Activated CD4-positive, alpha-beta memory T cell treated with anti-CD3 and anti-CD28 coated beads for 36 hours (primary cell): ENCODE measurements around the gene STK35. TPM values are rescaled to one million over a fixed set of nuclear protein-coding genes. Genes with fewer than 3 reads are reported as not detected.

ENCODE experiments used
- CTCF ChIA-PET: fragments of 350-600 bp; sonication (Branson Sonifier 250); formaldehyde crosslinking; loops from one replicate; lab custom pipeline; 2021; ENCODE audit warnings: antibody characterized with exemption, inconsistent platforms; lab: Charles Lee
- POLR2A ChIA-PET: fragments of 350-600 bp; sonication (Branson Sonifier 250); formaldehyde crosslinking; loops from one replicate; lab custom pipeline; 2021; ENCODE audit warnings: antibody characterized with exemption; lab: Charles Lee
- DNase-seq: peaks from one replicate; pipeline ENCODE4 v3.0.0-alpha.2; 2020
- H3K27ac Mint-ChIP-seq: one replicate; pipeline ENCODE4 v1.8.0; 2021; ENCODE audit warnings: mixed read lengths
- H3K27me3 Mint-ChIP-seq: one replicate; pipeline ENCODE4 v1.8.0; 2021; ENCODE audit warnings: mixed read lengths
- H3K36me3 Mint-ChIP-seq: one replicate; pipeline ENCODE4 v1.8.0; 2021; ENCODE audit warnings: mixed read lengths
- H3K4me1 Mint-ChIP-seq: one replicate; pipeline ENCODE4 v1.8.0; 2021; ENCODE audit warnings: low read depth, mixed read lengths
- H3K4me3 Mint-ChIP-seq: one replicate; pipeline ENCODE4 v1.8.0; 2021; ENCODE audit warnings: mild to moderate bottlenecking, mixed read lengths
- H3K9me3 Mint-ChIP-seq: one replicate; pipeline ENCODE4 v1.8.0; 2021; ENCODE audit warnings: mixed read lengths
- intact Hi-C: fragments of 100-400 bp; cut with micrococcal nuclease; formaldehyde crosslinking; loops from one replicate; pipeline ENCODE4 v1.15.1; 2023
- total RNA-seq, 2 experiments: library from RNA; stranded (reverse); gene quantifications; one replicate each; pipeline ENCODE4 v1.2.3, GENCODE V29; 2021

STK35 gene
- total RNA-seq, 2 experiments from 2014 or later = 18.0 to 18.1 TPM

- CTCF ChIA-PET = interaction anchor here (0.6 kb wide), 1 partner anchor 32 kb away, joined by 3 read pairs; no protein-coding TSS in a partner anchor
- intact Hi-C loops = no loop called here
Observed at GRCh38 chr20:2125474-2126112, 24.0 kb downstream of the STK35 start.

DNA sequence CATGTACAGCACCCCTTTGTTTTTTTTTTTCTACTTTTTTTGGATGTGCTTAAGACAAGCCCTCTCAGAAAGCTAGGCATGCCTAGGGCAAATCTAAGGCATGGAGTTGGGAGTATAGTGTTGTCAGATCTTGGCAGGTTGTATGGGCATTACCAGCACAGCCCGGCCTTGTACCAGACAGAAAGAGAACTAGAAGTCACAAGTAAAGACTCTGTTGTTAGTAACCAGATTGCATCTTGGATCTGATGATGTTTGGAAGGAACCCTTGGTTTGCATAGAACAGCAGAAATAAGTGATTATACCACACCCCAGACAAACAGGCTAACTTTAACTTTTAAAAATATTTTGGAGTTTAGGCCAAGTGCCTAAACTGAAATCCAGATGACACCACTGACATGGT lies 25.6 kb downstream of the STK35 start:
- Mint-ChIP-seq H3K36me3 (peaks cover 7% of the 10 kb centered on the region), H3K4me3 (no peak overlapping the region), H3K9me3 (no peaks in the 10 kb centered on the region), H3K27me3 (no peaks in the 10 kb centered on the region), H3K27ac (no peak overlapping the region), H3K4me1 (peaks cover 59% of the 10 kb centered on the region)
- ChIA-PET CTCF (interaction anchor here (0.6 to 1.0 kb wide), 2 partner anchors 121 to 1929 kb away, joined by 3 read pairs; no protein-coding TSS in a partner anchor), POLR2A (no interaction called here)
- DNase-seq = no peak
- intact Hi-C loops = no loop called here

More at GRCh38 chr20:2125474-2126112, 24.0 kb downstream of the STK35 start:
- Mint-ChIP-seq H3K27me3 (no peaks in the 10 kb centered on the region), H3K36me3 (peaks cover 9% of the 10 kb centered on the region), H3K27ac (no peak overlapping the region), H3K4me3 (no peak overlapping the region), H3K4me1 (peaks cover 62% of the 10 kb centered on the region), H3K9me3 (no peaks in the 10 kb centered on the region)
- POLR2A ChIA-PET = interaction anchor here (1.2 kb wide), 1 partner anchor 11 kb away, joined by 3 read pairs; no protein-coding TSS in a partner anchor
- no peak for DNase-seq

GRCh38 chr20:2128542-2128941 lies 26.9 kb downstream of the STK35 start:
- Mint-ChIP-seq H3K27me3 (no peaks in the 10 kb centered on the region), H3K4me3 (no peak overlapping the region), H3K27ac (no peak overlapping the region), H3K4me1 (peaks cover 64% of the 10 kb centered on the region), H3K9me3 (no peaks in the 10 kb centered on the region), H3K36me3 (peaks cover 5% of the 10 kb centered on the region)
- ChIA-PET CTCF (no interaction called here), POLR2A (no interaction called here)
- no peak for DNase-seq
- intact Hi-C loops = no loop called here

- CTCF ChIA-PET = interaction anchor here (0.6 kb wide), 1 partner anchor 196 kb away, joined by 3 read pairs; no protein-coding TSS in a partner anchor
- H3K4me1 Mint-ChIP-seq = peaks cover 61% of the 10 kb centered on the region
- DNase-seq = peak; percentile 26
- POLR2A ChIA-PET = no interaction called here
- peaks cover 5% of the 10 kb centered on the region for H3K36me3 Mint-ChIP-seq
- no peak overlapping the region for H3K27ac Mint-ChIP-seq
- no peaks in the 10 kb centered on the region for H3K9me3 Mint-ChIP-seq
- intact Hi-C loops = no loop called here
- no peak overlapping the region for H3K4me3 Mint-ChIP-seq
- H3K27me3 Mint-ChIP-seq = no peaks in the 10 kb centered on the region
Observed at GRCh38 chr20:2130062-2130591, 28.5 kb downstream of the STK35 start.

DNA sequence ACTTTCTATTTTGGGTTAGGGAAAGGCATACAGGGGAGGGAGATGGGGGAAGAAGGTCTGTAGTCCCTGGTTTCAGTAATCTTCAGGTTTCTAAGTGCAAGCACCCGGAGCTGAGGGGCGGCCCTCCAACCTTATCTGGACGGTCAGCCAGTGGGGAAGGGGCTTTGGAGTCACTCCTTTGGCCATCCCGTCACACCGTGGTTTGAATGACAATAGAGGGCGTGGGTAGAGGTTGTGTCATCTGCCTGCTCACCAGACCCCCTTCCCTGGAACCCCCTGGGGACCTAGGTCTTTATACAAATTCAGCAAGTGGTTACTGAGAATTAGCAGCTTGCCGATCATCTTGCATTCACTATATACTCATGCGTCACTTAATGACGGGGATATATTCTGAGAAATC lies 29.1 kb downstream of the STK35 start:
- ChIA-PET CTCF (interaction anchor here (0.6 kb wide), 1 partner anchor 197 kb away, joined by 3 read pairs; no protein-coding TSS in a partner anchor), POLR2A (no interaction called here)
- Mint-ChIP-seq H3K4me1 (peaks cover 56% of the 10 kb centered on the region), H3K9me3 (no peaks in the 10 kb centered on the region), H3K4me3 (no peak overlapping the region), H3K36me3 (peaks cover 5% of the 10 kb centered on the region), H3K27me3 (no peaks in the 10 kb centered on the region), H3K27ac (no peak overlapping the region)
- intact Hi-C loops = no loop called here
- no peak for DNase-seq

DNA sequence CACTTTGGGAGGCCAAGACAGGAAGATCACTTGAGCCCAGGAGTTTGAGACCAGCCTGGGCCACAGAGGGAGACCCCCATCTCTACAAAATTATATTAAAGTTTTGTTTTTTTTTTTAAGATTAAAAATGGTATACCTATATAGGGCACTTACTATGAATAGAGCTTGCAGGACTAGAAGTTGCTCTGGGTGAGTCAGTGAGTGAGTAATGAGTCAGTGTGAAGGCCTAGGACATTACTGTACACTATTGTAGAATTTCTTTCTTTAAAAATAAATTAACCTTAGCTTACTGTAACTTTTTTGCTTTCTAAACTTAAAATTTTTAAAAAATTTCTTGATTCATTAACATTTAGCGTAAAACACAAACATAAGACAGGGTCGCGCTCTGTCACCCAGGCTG lies 29.7 kb downstream of the STK35 start:
- peaks cover 50% of the 10 kb centered on the region for H3K4me1 Mint-ChIP-seq

DNA sequence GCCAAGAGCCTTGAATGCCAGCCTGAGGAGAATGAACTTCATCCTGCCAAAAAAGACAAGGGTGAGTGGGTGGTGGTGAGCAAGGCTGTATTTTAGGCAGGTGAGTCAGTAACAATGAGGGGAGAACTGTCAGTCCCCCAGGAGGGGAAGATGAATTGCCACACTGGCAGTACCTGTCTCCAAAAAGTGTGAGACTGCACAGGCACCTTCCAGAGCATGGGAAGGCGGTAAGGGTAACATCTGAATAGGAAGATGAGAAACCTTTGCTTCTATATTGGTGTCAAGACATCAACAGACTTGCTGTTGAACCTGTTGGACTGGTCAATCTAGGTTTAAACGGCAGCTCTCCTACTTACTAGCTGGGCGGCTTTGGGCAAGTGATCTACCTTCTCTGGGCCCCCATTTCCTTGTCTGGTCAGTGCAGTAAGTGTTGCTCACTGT lies 30.9 kb downstream of the STK35 start:
- intact Hi-C loops = no loop called here
- no peak overlapping the region for H3K27ac Mint-ChIP-seq
- H3K27me3 Mint-ChIP-seq = no peaks in the 10 kb centered on the region
- H3K36me3 Mint-ChIP-seq = peaks cover 5% of the 10 kb centered on the region
- peaks cover 42% of the 10 kb centered on the region for H3K4me1 Mint-ChIP-seq
- H3K9me3 Mint-ChIP-seq = no peaks in the 10 kb centered on the region
- no peak overlapping the region for H3K4me3 Mint-ChIP-seq
- DNase-seq = no peak
- ChIA-PET POLR2A (no interaction called here), CTCF (no interaction called here)

More for the DNA sequence above, 29.7 kb downstream of the STK35 start:
- ChIA-PET CTCF (no interaction called here), POLR2A (interaction anchor here (0.7 kb wide), 1 partner anchor 29 kb away, joined by 3 read pairs; no protein-coding TSS in a partner anchor)
- no peaks in the 10 kb centered on the region for H3K27me3 Mint-ChIP-seq
- peaks cover 5% of the 10 kb centered on the region for H3K36me3 Mint-ChIP-seq
- no peak overlapping the region for H3K4me3 Mint-ChIP-seq
- no peak for DNase-seq
- H3K9me3 Mint-ChIP-seq = no peaks in the 10 kb centered on the region
- no peak overlapping the region for H3K27ac Mint-ChIP-seq
- intact Hi-C loops = no loop called here

GRCh38 chr20:2133318-2134183 lies 31.9 kb downstream of the STK35 start:
- Mint-ChIP-seq H3K27me3 (no peaks in the 10 kb centered on the region), H3K4me1 (peaks cover 39% of the 10 kb centered on the region), H3K27ac (no peak overlapping the region), H3K9me3 (no peaks in the 10 kb centered on the region), H3K36me3 (peaks cover 2% of the 10 kb centered on the region), H3K4me3 (no peak overlapping the region)
- intact Hi-C loops = no loop called here
- POLR2A ChIA-PET = no interaction called here
- DNase-seq = no peak
- CTCF ChIA-PET = no interaction called here

DNA sequence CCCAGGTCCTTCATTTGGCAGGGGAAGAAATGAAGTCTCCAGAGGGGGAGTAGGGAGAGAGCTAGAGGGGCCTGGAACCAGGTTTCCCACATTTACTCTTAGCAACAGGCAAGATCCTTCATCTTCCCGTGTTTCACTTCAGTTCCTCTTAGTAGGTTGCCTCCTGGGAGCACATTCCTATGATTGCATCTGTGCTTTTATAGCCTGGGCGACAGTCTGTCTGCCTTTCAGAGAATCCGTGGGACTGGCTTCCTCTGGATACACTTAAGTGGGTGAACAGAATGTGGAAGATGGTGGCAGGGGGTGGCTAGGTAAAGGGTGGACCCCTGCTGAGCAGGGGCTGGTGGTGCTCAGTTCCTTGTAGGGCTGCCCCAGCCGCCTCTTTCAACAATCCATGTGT lies 33.4 kb downstream of the STK35 start:
- CTCF ChIA-PET = interaction anchor here (0.7 kb wide), 1 partner anchor 34 kb away, joined by 3 read pairs; no protein-coding TSS in a partner anchor
- H3K27me3 Mint-ChIP-seq = no peaks in the 10 kb centered on the region
- H3K4me3 Mint-ChIP-seq = no peak overlapping the region
- POLR2A ChIA-PET = no interaction called here
- DNase-seq = no peak
- no peaks in the 10 kb centered on the region for H3K9me3 Mint-ChIP-seq
- peaks cover 2% of the 10 kb centered on the region for H3K36me3 Mint-ChIP-seq
- H3K27ac Mint-ChIP-seq = no peak overlapping the region
- intact Hi-C loops = no loop called here
- peaks cover 30% of the 10 kb centered on the region for H3K4me1 Mint-ChIP-seq

GRCh38 chr20:2136275-2136674 lies 34.6 kb downstream of the STK35 start:
- no peaks in the 10 kb centered on the region for H3K27me3 Mint-ChIP-seq
- no peak for DNase-seq
- ChIA-PET POLR2A (no interaction called here), CTCF (no interaction called here)
- intact Hi-C loops = no loop called here
- peaks cover 19% of the 10 kb centered on the region for H3K4me1 Mint-ChIP-seq
- no peaks in the 10 kb centered on the region for H3K9me3 Mint-ChIP-seq
- no peak overlapping the region for H3K27ac Mint-ChIP-seq
- no peak overlapping the region for H3K4me3 Mint-ChIP-seq
- H3K36me3 Mint-ChIP-seq = peaks cover 2% of the 10 kb centered on the region

DNA sequence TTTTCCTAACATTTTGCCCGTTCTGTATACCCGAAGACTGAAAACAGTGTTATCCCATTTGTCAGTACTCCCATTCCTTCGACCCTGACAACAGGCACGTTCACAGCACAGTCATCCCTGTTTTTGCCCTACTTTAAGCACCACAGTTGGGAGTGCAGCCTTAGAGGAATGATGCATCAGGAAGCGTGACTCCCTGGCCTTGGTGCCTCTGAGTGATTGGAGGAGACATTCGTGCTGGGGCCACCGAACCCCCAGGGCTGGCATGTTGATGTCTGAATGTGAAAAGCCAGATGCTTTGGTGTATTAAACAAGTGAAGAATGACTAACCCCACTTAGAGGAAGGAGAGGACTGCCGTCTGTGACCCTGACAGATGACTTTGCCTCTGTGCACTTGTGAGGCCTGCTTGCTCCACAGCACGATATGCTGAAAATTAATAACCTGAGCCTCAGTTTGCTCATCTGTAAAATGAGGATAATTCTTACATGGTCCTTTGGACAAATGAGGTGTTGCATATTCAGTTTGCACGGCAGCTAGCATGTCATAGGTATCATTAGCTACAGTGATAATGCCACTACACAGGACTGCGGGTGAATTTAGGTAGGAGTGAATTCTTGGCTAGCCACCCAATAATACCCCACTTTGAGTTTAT lies 36.0 kb downstream of the STK35 start:
- no peak overlapping the region for H3K27ac Mint-ChIP-seq
- no peaks in the 10 kb centered on the region for H3K9me3 Mint-ChIP-seq
- CTCF ChIA-PET = no interaction called here

DNA sequence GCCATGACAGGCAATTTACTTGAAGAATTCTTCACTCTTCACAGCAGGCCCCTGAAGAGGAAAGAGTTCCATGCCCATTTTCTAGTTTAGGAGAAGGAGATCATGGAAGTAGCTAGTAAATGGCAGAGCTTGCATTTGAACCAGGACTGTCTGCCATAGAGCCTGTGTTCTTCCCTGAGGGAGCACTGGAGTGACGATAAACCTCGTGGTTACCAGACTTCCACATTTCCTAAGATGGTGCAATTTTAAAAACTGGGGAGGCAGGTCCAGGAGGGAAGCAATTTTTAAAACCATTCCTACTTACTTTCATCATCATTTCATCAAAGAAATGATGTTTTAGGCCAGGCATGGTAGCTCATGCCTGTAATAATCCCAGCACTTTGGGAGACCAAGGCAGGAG lies 36.8 kb downstream of the STK35 start:
- intact Hi-C loops = no loop called here
- no peaks in the 10 kb centered on the region for H3K27me3 Mint-ChIP-seq
- H3K27ac Mint-ChIP-seq = no peak overlapping the region
- no peak for DNase-seq
- no peaks in the 10 kb centered on the region for H3K9me3 Mint-ChIP-seq
- ChIA-PET POLR2A (no interaction called here), CTCF (no interaction called here)
- H3K4me3 Mint-ChIP-seq = no peak overlapping the region
- peaks cover 6% of the 10 kb centered on the region for H3K4me1 Mint-ChIP-seq
- no peaks in the 10 kb centered on the region for H3K36me3 Mint-ChIP-seq

More for the DNA sequence above, 36.0 kb downstream of the STK35 start:
- H3K4me3 Mint-ChIP-seq = no peak overlapping the region
- no peaks in the 10 kb centered on the region for H3K27me3 Mint-ChIP-seq
- POLR2A ChIA-PET = no interaction called here
- DNase-seq = no peak
- H3K36me3 Mint-ChIP-seq = no peaks in the 10 kb centered on the region
- intact Hi-C loops = no loop called here
- peaks cover 11% of the 10 kb centered on the region for H3K4me1 Mint-ChIP-seq
